GM04504 (cell line): Measurements from ENCODE around the gene EFNB2.
A peak's percentile ranks its signal among the peaks of the same experiment; 100 is the strongest.

Experiments
- DNase-seq: peaks from one replicate; pipeline ENCODE4 v3.0.0-alpha.2; 2012; ENCODE audit warnings: low read depth

Gene EFNB2

GRCh38 chr13:106449096-106449495, 86.4 kb downstream of the EFNB2 start:
- no peak for DNase-seq

GRCh38 chr13:106445996-106446395, 89.5 kb downstream of the EFNB2 start:
- DNase-seq: peak; percentile 14

GRCh38 chr13:106443607-106444322, 91.7 kb downstream of the EFNB2 start:
- DNase-seq: no peak

DNA sequence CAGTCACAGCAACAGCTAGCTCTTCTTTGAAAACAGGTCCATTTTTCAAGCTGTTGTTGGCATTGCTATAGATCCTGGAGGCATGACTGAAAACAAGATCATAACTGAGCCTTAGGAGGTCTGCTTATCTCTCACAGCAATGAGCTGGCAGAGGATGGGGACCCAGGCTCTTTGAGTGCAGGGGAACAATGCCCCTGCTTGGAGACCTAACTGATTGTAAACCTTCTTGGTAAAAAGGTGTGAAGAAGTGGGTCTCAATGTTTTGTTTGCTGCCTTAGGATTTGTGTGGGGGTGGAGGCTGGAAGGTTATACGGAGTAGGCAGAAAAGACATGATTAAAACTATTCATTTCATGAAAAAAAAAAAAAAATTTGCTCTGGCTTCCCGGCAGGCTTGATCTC, 94.6 kb downstream of the EFNB2 start:
- DNase-seq: no peak
